PC-9 (cell line): ENCODE data around the gene ANO7. TPM values are rescaled to one million over a fixed set of nuclear protein-coding genes. Genes with fewer than 3 reads are reported as not detected.

ENCODE experiments used
- BruUV-seq: library from RNA; stranded (reverse); fragments of 400-500 nt; replicated peaks from 2 replicates; lab custom pipeline; 2021; lab: Mats Ljungman, UMichigan
- CTCF ChIA-PET: fragments of 300-600 bp; sonication (Branson Sonifier 250); formaldehyde crosslinking; loops from one replicate; lab custom pipeline; 2022; ENCODE audit warnings: antibody characterized with exemption; lab: Charles Lee
- POLR2A ChIA-PET: fragments of 300-600 bp; sonication (Branson Sonifier 250); formaldehyde crosslinking; loops from one replicate; lab custom pipeline; 2022; ENCODE audit warnings: antibody characterized with exemption; ENCODE audit not compliant: unreplicated experiment; lab: Charles Lee
- DNase-seq, 2 experiments: peaks; one replicate each; pipeline versions ENCODE4 v3.0.0 to v3.0.0-alpha.2; 2015 to 2022; ENCODE audit warnings: mixed read lengths in 1 of 2
- H2AFZ ChIP-seq: fragments of 200-600 bp; sonication (generic); 2 replicates; pipeline ENCODE4 v1.8.1; 2017; ENCODE audit warnings: antibody characterized with exemption
- H3F3A ChIP-seq: fragments of 200-600 bp; sonication (generic); 2 replicates; pipeline ENCODE4 v1.8.1; 2017; ENCODE audit warnings: antibody characterized with exemption, mild to moderate bottlenecking, low read depth; ENCODE audit not compliant: insufficient read depth
- H3K27ac ChIP-seq: fragments of 200-600 bp; sonication (generic); 2 replicates; pipeline ENCODE4 v1.6.1; 2016; ENCODE audit warnings: mixed run types
- H3K27me3 ChIP-seq: fragments of 200-600 bp; sonication (generic); 2 replicates; pipeline ENCODE4 v1.6.1; 2016; ENCODE audit warnings: low read depth, mixed run types; ENCODE audit not compliant: insufficient read depth
- H3K36me3 ChIP-seq: fragments of 200-600 bp; sonication (generic); 2 replicates; pipeline ENCODE4 v1.6.1; 2016; ENCODE audit warnings: low read depth, mixed run types
- H3K4me1 ChIP-seq: fragments of 200-600 bp; sonication (generic); replicated peaks from 2 replicates; pipeline ENCODE4 v1.6.1; 2016; ENCODE audit warnings: mixed run types; ENCODE audit not compliant: insufficient read depth
- H3K4me2 ChIP-seq: fragments of 200-600 bp; sonication (generic); 2 replicates; pipeline ENCODE4 v1.6.1; 2017; ENCODE audit warnings: mixed run types
- H3K4me3 ChIP-seq: fragments of 200-600 bp; sonication (generic); 2 replicates; pipeline ENCODE4 v1.6.1; 2016; ENCODE audit warnings: mixed run types
- H3K79me2 ChIP-seq: fragments of 200-600 bp; sonication (generic); 2 replicates; pipeline ENCODE4 v1.6.1; 2017; ENCODE audit warnings: low read depth, mixed run types
- H3K9me2 ChIP-seq: fragments of 200-600 bp; sonication (generic); 2 replicates; pipeline ENCODE4 v1.8.1; 2017; ENCODE audit warnings: mild to moderate bottlenecking; ENCODE audit not compliant: insufficient read depth
- H3K9me3 ChIP-seq: fragments of 200-600 bp; sonication (generic); 2 replicates; pipeline ENCODE4 v1.8.1; 2016; ENCODE audit warnings: low read depth; ENCODE audit not compliant: insufficient read depth
- H4K20me1 ChIP-seq: fragments of 200-600 bp; sonication (generic); 2 replicates; pipeline ENCODE4 v1.8.1; 2017; ENCODE audit not compliant: insufficient read depth
- CTCF ChIP-seq: fragments of 200-600 bp; sonication (generic); conservative IDR thresholded peaks from 2 replicates; pipeline ENCODE4 v1.6.1; 2017; ENCODE audit warnings: mixed run types, antibody characterized with exemption, mild to moderate bottlenecking, moderate library complexity
- EZH2 ChIP-seq: fragments of 200-600 bp; sonication (generic); IDR thresholded peaks from 2 replicates; pipeline ENCODE4 v1.8.0; 2017; ENCODE audit warnings: antibody characterized with exemption, low read depth
- intact Hi-C: fragments of 100-400 bp; cut with micrococcal nuclease; formaldehyde crosslinking; loops from one replicate; pipeline ENCODE4 v1.10.0; 2022; ENCODE audit not compliant: unreplicated experiment
- total RNA-seq: library from RNA; stranded (reverse); gene quantifications from 2 replicates; pipeline ENCODE4 v1.2.3, GENCODE V29; 2021

ANO7 gene
- total RNA-seq, 1 experiment from 2014 or later, result 6.5 TPM

DNA sequence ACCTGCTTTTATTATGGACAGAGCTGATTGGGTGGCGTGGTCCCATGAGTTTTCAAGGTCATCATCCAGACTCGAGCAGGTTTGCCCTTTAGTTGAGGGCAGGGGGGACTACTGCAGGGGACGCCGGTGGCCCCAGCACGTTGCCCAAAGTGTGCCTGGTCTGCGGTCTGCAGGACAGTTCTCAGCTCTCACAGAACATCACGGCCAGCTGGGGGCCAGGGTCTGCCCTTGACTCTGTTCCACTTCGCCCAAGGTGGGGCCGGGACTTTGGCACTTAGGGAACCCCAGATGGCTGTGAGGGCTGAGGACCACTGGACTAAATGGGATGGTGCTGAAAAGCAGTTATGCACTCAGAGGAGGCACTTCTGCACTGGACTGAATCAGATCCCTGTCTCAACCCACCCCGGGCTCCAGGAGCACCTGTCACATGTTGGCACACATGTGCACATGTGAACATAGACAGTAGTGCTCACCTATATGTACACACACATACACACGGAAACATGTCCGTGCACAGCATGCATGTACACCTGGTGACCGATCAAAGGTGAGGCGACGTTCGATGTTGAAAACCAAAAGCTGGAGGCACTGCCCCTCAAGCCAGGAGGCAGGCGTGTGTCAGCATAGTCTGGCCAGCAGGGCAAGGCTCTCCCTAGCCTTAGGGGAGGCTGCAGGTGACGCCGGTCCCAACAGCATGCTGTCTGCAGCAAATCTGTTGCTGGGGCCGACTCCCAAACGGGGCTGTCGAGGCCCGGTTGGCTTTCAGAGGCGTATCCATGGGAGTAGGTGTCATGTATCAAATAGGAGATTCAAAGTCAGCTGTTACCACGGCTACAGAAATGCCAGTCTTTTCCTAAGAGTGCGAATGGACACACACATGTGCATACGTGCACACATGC, 10.2 kb downstream of the ANO7 start:
- no peaks in the 10 kb centered on the region for H3F3A ChIP-seq
- intact Hi-C loops, result no loop called here

DNA sequence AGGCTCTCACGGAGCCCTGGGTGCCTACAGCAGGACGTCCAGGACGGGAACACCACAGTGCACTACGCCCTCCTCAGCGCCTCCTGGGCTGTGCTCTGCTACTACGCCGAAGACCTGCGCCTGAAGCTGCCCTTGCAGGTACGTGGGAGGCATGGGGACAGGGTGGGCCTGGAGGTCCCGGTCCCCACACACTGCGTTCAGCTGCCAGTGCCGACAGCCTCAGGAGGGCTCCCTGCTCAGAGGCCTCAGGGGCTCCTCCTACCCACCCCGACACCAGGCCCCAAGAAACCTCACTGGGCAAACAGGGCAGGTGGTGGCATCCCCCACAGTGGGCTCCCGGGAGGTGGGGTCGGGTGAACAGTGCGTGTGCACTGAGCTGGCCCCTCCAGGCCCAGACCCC, 10.8 kb downstream of the ANO7 start:
- CTCF ChIA-PET, result no interaction called here

More for the DNA sequence above, 10.2 kb downstream of the ANO7 start:
- no peak overlapping the region for H3K27ac ChIP-seq
- H3K9me3 ChIP-seq, result no peaks in the 10 kb centered on the region
- ChIA-PET CTCF (interaction anchor here (0.5 kb wide), 1 partner anchor 48 kb away, joined by 6 read pairs; the partner anchor contains the start of gene PPP1R7), POLR2A (no interaction called here)
- 0 out of 2 replicates have a peak, but pooled peaks cover 12% of the 10 kb centered on the region for H3K27me3 ChIP-seq
- TF ChIP-seq CTCF, result no peak
- no peak for TF ChIP-seq EZH2
- no peaks in the 10 kb centered on the region for H3K9me2 ChIP-seq
- H3K79me2 ChIP-seq, result no peaks in the 10 kb centered on the region
- no peak overlapping the region for H3K4me2 ChIP-seq
- H4K20me1 ChIP-seq, result no peaks in the 10 kb centered on the region
- H3K4me1 ChIP-seq, result no peaks in the 10 kb centered on the region
- no peaks in the 10 kb centered on the region for H3K36me3 ChIP-seq
- H3K4me3 ChIP-seq, result no peak overlapping the region
- no TSS peak for BruUV-seq
- H2AFZ ChIP-seq, result no peak overlapping the region
- no peak for DNase-seq

DNA sequence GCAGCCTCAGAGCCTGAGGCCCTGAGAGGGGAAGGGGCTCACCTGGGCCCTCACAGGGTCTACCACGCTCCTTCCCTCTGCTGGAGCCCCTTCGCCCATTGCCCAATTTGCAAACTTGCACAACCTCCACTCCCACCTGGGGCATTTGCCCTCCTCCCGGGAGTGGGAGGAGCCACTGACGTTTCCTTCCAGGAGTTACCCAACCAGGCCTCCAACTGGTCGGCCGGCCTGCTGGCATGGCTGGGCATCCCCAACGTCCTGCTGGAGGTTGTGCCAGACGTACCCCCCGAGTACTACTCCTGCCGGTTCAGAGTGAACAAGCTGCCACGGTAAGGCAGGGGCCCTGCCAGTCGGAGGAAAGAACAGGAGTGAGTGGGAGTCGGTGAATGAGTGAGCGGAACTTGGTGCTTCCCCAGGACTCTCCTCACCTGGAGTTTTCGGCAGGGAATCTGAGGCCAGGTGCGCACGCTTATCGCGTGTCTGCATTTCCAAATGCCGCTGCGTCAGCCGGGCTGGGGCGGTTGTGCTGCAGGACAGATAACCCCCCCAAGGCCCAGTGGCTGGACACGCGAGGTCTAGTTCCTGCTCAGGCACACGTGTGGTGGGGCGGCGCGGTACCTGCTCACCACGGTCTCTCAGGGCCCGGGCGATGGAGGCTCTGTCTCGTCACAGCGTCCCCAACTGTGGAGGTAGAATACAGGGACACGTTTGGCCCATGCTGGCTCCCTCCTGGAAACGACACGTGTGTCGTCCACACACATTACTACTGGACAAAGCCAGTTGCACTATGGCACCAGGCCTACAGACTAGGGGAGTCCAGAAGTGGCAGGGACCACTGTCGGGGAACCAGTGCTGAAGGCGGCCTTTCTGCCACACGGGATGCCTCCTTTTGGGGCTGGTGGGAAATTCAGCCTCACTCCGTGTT, 11.7 kb downstream of the ANO7 start:
- H3K4me1 ChIP-seq, result no peaks in the 10 kb centered on the region
- no peaks in the 10 kb centered on the region for H3F3A ChIP-seq
- no peaks in the 10 kb centered on the region for H3K9me2 ChIP-seq
- no peak overlapping the region for H3K4me3 ChIP-seq
- H3K27me3 ChIP-seq, result 0 out of 2 replicates have a peak, but pooled peaks cover 12% of the 10 kb centered on the region
- no peak overlapping the region for H3K27ac ChIP-seq
- H3K36me3 ChIP-seq, result no peaks in the 10 kb centered on the region
- no peak overlapping the region for H3K4me2 ChIP-seq
- ChIA-PET CTCF (no interaction called here), POLR2A (no interaction called here)
- H2AFZ ChIP-seq, result no peak overlapping the region
- H4K20me1 ChIP-seq, result no peaks in the 10 kb centered on the region
- TF ChIP-seq CTCF (no peak), EZH2 (no peak)
- intact Hi-C loops, result no loop called here
- BruUV-seq, result no TSS peak
- H3K9me3 ChIP-seq, result no peaks in the 10 kb centered on the region
- H3K79me2 ChIP-seq, result no peaks in the 10 kb centered on the region
- DNase-seq, result no peak

More for the DNA sequence above, 10.8 kb downstream of the ANO7 start:
- no TSS peak for BruUV-seq
- Histone ChIP-seq H3K27me3 (0 out of 2 replicates have a peak, but pooled peaks cover 12% of the 10 kb centered on the region), H3K36me3 (no peaks in the 10 kb centered on the region), H3K9me3 (no peaks in the 10 kb centered on the region), H3K4me2 (no peak overlapping the region), H3F3A (no peaks in the 10 kb centered on the region), H3K27ac (no peak overlapping the region), H3K4me3 (no peak overlapping the region), H3K4me1 (no peaks in the 10 kb centered on the region), H3K9me2 (no peaks in the 10 kb centered on the region), H4K20me1 (no peaks in the 10 kb centered on the region), H3K79me2 (no peaks in the 10 kb centered on the region), H2AFZ (no peak overlapping the region)
- intact Hi-C loops, result no loop called here
- POLR2A ChIA-PET, result no interaction called here
- no peak for TF ChIP-seq EZH2
- no peak for DNase-seq
